Stimulated activated CD4-positive, alpha-beta T cell treated with anti-CD3 and anti-CD28 coated beads, Interleukin-4, amount 100 ng/mL, for 24 hours (primary cell): Measurements from ENCODE around the gene UXT.
"Not testable (repeated sequence)": the region's sequence is repeated elsewhere in the genome, so short reads cannot be mapped to it uniquely, and the experiment has no call there.

Source experiments
- DNase-seq: peaks from one replicate; pipeline ENCODE4 v3.0.0-alpha.2; 2020

The UXT gene

GRCh38 chrX:47613082-47613481, 45.9 kb downstream of the UXT start:
- DNase-seq, result no peak

- DNase-seq, result no peak
These were observed 46.6 kb downstream of the UXT start for GRCh38 chrX:47612418-47612817.

GRCh38 chrX:47611926-47612325, 47.1 kb downstream of the UXT start:
- no peak for DNase-seq

- no peak for DNase-seq
These were observed 47.5 kb downstream of the UXT start for GRCh38 chrX:47611489-47611888.

GRCh38 chrX:47610511-47610910, 48.5 kb downstream of the UXT start:
- no peak for DNase-seq

GRCh38 chrX:47608130-47608810, 50.7 kb downstream of the UXT start:
- DNase-seq, result no peak

- DNase-seq, result no peak
These were observed 51.9 kb downstream of the UXT start for GRCh38 chrX:47607091-47607490.

- no peak for DNase-seq
These were observed 54.0 kb downstream of the UXT start for GRCh38 chrX:47605024-47605423.

- not testable (repeated sequence) for DNase-seq
These were observed 55.9 kb downstream of the UXT start for GRCh38 chrX:47603125-47603524.
